GM12801 (cell line): ENCODE results near the gene FBXO15.

Experiments
- TF ChIP-seq, protein P1 (sequence below): IDR thresholded peaks from one replicate; pipeline ENCODE4 v1.5.1; 2011; ENCODE audit warnings: control low read depth; ENCODE audit not compliant: insufficient read length; ENCODE audit errors: extremely low read depth

The FBXO15 gene

GRCh38 chr18:74184875-74185274, 37.2 kb upstream of the FBXO15 start:
- TF ChIP-seq, protein P1, sequence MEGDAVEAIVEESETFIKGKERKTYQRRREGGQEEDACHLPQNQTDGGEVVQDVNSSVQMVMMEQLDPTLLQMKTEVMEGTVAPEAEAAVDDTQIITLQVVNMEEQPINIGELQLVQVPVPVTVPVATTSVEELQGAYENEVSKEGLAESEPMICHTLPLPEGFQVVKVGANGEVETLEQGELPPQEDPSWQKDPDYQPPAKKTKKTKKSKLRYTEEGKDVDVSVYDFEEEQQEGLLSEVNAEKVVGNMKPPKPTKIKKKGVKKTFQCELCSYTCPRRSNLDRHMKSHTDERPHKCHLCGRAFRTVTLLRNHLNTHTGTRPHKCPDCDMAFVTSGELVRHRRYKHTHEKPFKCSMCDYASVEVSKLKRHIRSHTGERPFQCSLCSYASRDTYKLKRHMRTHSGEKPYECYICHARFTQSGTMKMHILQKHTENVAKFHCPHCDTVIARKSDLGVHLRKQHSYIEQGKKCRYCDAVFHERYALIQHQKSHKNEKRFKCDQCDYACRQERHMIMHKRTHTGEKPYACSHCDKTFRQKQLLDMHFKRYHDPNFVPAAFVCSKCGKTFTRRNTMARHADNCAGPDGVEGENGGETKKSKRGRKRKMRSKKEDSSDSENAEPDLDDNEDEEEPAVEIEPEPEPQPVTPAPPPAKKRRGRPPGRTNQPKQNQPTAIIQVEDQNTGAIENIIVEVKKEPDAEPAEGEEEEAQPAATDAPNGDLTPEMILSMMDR: no peak

DNA sequence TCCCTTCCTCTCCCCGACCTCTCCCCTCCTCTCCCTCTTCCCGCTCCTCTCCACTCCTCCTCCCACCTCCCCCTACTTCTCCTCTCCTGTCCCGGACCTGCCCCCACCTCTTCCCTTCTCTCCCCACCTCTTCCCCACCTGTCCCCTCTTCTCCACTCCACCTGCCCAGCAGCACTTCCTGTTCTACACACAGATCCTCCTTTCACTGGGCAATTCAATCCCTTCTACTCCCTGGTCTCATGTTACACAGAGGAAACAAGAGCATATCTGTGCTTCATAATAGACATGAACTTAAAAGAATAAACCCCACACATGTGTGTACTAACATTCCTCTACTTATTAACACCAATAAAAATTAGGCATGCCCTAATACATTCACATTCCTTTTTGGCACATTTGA, 35.5 kb upstream of the FBXO15 start:
- TF ChIP-seq, protein P1: no peak

DNA sequence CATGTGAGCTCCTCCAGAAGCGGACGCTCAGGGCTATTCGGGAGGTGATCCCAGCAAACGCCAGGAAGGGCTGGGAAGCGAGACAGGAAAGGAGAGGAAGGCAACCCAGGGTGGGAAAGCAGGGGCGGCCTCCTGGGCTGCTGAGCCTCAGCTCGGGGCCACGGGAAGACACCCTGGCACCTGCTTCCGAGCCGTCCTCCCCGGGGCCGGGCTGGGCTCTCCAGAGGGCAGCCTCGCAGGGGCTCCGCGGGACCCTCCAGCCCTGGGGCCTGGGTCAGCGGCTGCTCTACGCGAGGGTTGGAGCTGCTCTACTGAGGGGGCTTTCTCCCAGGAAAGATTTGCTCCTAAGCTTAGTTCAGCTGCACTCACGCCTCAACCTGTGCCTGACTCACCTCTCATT, 34.7 kb upstream of the FBXO15 start:
- TF ChIP-seq, protein P1: no peak

GRCh38 chr18:74179623-74180199, 32.1 kb upstream of the FBXO15 start:
- TF ChIP-seq, protein P1: no peak

- TF ChIP-seq, protein P1: no peak
Observed at GRCh38 chr18:74178884-74179283, 31.2 kb upstream of the FBXO15 start.

- TF ChIP-seq, protein P1: no peak
Observed at GRCh38 chr18:74175658-74176057, 28.0 kb upstream of the FBXO15 start.

DNA sequence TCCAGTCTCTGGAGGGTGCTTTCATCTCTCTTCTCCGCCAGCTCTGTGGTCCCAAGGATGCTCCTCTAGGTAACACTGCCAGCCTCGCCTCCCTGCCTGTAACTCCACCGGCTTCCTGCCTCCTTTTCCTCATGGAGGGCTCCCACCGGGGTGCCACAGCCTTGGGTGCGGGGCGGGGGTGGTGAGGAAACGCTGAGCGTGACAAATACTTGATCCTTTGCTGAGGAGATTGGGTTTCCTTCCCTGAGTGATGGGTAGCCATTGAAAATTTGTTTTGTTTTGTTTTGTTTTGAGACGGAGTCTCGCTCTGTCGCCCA, 25.8 kb upstream of the FBXO15 start:
- TF ChIP-seq, protein P1: no peak
